ENCODE results near the gene LPCAT2. TPM values are rescaled to one million over a fixed set of nuclear protein-coding genes. Genes with fewer than 3 reads are reported as not detected.

LPCAT2 gene
- total and polyA plus RNA-seq, 2 of the 8 experiments (the other 6 are each of a cell fraction or from before 2014, with no cell fraction given): 2.2 to 10.6 TPM

DNA sequence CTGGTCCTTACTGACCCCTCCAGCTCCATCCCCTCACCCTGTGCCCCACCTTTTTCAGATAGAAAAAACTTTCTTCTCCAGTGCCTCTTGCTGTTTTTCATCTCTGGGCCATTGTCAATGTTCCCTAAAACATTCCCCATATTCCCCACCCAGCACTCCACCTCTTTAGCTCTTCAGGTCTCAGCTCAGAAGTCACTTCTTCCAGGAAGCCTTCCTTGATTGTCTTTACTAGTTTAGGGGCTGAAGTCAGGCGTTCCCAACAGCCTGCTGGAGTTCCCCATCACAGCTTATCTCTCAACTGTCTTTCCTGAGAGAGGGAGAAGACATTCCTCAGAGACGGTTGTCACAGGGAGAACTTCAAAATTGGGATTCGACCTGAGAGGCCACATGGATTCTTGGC is 31.1 kb upstream of the LPCAT2 start:
- DNase-seq (ENCODE audit: low read depth in 1 of 2, low spot score in 2 of 2): no peak
- no peak for TF ChIP-seq KDM4A (IDR thresholded peaks at IDR 0.05; ENCODE audit: low read depth, low read length, severe bottlenecking)
- no peak for TF ChIP-seq NRF1 (IDR thresholded peaks at IDR 0.05; ENCODE audit: low read depth, low read length)
- no peak for TF ChIP-seq RBBP5 (IDR thresholded peaks at IDR 0.05; ENCODE audit: borderline replicate concordance, low read depth, low read length)
- no peak for TF ChIP-seq NANOG (IDR thresholded peaks at IDR 0.05; ENCODE audit: insufficient read depth, low read depth, low read length, poor library complexity, severe bottlenecking)
- no peak for TF ChIP-seq CBX8 (IDR thresholded peaks at IDR 0.05; ENCODE audit: borderline replicate concordance, low read depth, low read length)
- no peak for TF ChIP-seq BCL11A (IDR thresholded peaks at IDR 0.05; ENCODE audit: low read depth in 2 of 2, low read length in 2 of 2)
- TF ChIP-seq, protein P1, sequence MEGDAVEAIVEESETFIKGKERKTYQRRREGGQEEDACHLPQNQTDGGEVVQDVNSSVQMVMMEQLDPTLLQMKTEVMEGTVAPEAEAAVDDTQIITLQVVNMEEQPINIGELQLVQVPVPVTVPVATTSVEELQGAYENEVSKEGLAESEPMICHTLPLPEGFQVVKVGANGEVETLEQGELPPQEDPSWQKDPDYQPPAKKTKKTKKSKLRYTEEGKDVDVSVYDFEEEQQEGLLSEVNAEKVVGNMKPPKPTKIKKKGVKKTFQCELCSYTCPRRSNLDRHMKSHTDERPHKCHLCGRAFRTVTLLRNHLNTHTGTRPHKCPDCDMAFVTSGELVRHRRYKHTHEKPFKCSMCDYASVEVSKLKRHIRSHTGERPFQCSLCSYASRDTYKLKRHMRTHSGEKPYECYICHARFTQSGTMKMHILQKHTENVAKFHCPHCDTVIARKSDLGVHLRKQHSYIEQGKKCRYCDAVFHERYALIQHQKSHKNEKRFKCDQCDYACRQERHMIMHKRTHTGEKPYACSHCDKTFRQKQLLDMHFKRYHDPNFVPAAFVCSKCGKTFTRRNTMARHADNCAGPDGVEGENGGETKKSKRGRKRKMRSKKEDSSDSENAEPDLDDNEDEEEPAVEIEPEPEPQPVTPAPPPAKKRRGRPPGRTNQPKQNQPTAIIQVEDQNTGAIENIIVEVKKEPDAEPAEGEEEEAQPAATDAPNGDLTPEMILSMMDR (IDR thresholded peaks at IDR 0.05; ENCODE audit: control extremely low read depth in 1 of 3, insufficient read depth in 1 of 3, low read depth in 1 of 3, low read length in 3 of 3): no peak
- TF ChIP-seq TBP (IDR thresholded peaks at IDR 0.05; ENCODE audit: low read depth, low read length): no peak
- TF ChIP-seq KDM5A (IDR thresholded peaks at IDR 0.05; ENCODE audit: low read length): no peak
- no peak for TF ChIP-seq TAF7 (optimal IDR thresholded peaks at IDR 0.05; ENCODE audit: borderline replicate concordance, low read depth, low read length)
- no peak for TF ChIP-seq EGR1 (IDR thresholded peaks at IDR 0.05; ENCODE audit: borderline replicate concordance, low read depth, low read length)

More for the DNA sequence above, 31.1 kb upstream of the LPCAT2 start:
- H3K23ac ChIP-seq (ENCODE audit: insufficient read length): no peak overlapping the region
- POLR2A ChIA-PET (ENCODE audit: partially characterized antibody): interaction anchor here (1.2 kb wide), 1 partner anchor 22 kb away, joined by 3 read pairs; no protein-coding TSS in a partner anchor
- FAIRE-seq: no peak
- 57% methylated on average over 3 of the region's 3 CpGs; no CpG with 5 or more reads in 1 of the 2 experiments for WGBS, 2 experiments (ENCODE audit: extremely low coverage in 1 of 2, insufficient coverage in 1 of 2, insufficient read length in 1 of 2, insufficient replicate concordance in 2 of 2, low coverage in 1 of 2, low lambda C conversion rate in 2 of 2, missing lambda C conversion rate in 1 of 2)
- no peak overlapping the region; the same call in 1 of the 2 replicates for H2BK5ac ChIP-seq (ENCODE audit: low read depth, low read length)
- peaks cover 15% of the 10 kb centered on the region for H3K23me2 ChIP-seq (ENCODE audit: low read depth, low read length)
- peak overlapping the region; percentile 23; the same call in 1 of the 2 replicates for H2BK12ac ChIP-seq (ENCODE audit: low read depth, low read length)
- no peaks in the 10 kb centered on the region; the same call in 1 of the 2 replicates for H3K79me1 ChIP-seq (ENCODE audit: low read depth, low read length)
- H4K91ac ChIP-seq (replicated peaks; ENCODE audit: insufficient read length, low read length): no peak overlapping the region
- H2BK15ac ChIP-seq (ENCODE audit: low read length): no peak overlapping the region
- CTCF ChIA-PET (ENCODE audit: partially characterized antibody): interaction anchor here (0.9 to 5.8 kb wide), 5 partner anchors 9 to 224 kb away, joined by 3 to 55 read pairs (median 3); partner anchors contain the start of gene SLC6A2
- no peaks in the 10 kb centered on the region for H3K9me3 ChIP-seq (ENCODE audit: insufficient read depth in 2 of 2, low read depth in 1 of 2, low read length in 1 of 2)
- no peak overlapping the region for H3K18ac ChIP-seq (ENCODE audit: extremely low read depth, low read length)
- H3K79me2 ChIP-seq (ENCODE audit: control insufficient read depth in 1 of 2, insufficient read depth in 2 of 2, low read length in 2 of 2): no peaks in the 10 kb centered on the region
- no peak overlapping the region for H3K27ac ChIP-seq (ENCODE audit: low read depth, low read length)
- H3K9ac ChIP-seq (replicated peaks in 1 of 4; ENCODE audit: extremely low read depth in 1 of 4, low read depth in 3 of 4, low read length in 3 of 4): no peak overlapping the region
- no peak overlapping the region for H2AK5ac ChIP-seq (ENCODE audit: low read depth, low read length)
- H3K4me3 ChIP-seq (ENCODE audit: extremely low read depth in 1 of 4, insufficient read depth in 2 of 4, low read depth in 3 of 4, low read length in 4 of 4): no peak overlapping the region
- H3K4ac ChIP-seq (replicated peaks; ENCODE audit: insufficient read length, low read depth, low read length): no peak overlapping the region
- no peak overlapping the region for H4K8ac ChIP-seq (ENCODE audit: extremely low read depth, insufficient read depth, low read length)
- H2BK120ac ChIP-seq (replicated peaks; ENCODE audit: low read depth, low read length): no peak overlapping the region
- no peak overlapping the region for H2BK20ac ChIP-seq (ENCODE audit: low read length)
- H3K36me3 ChIP-seq (ENCODE audit: control insufficient read depth in 2 of 4, insufficient read depth in 4 of 4, low read length in 3 of 4): no peaks in the 10 kb centered on the region; a peak in 1 of 8 replicates
- peaks cover 7 to 48% (median 31%) of the 10 kb centered on the region in 4 experiments for H3K27me3 ChIP-seq (replicated peaks in 1 of 4; ENCODE audit: control insufficient read depth in 3 of 4, extremely low read depth in 1 of 4, insufficient read depth in 3 of 4, low read length in 3 of 4)
- no peak overlapping the region for H3K14ac ChIP-seq (ENCODE audit: insufficient read length)
- no peak overlapping the region for H4K5ac ChIP-seq (ENCODE audit: insufficient read length, low read depth, low read length)
- H3K56ac ChIP-seq (replicated peaks; ENCODE audit: insufficient read length, low read depth, low read length): no peak overlapping the region
- H3K4me1 ChIP-seq (replicated peaks in 1 of 4; ENCODE audit: control insufficient read depth in 3 of 4, insufficient read depth in 4 of 4, low read length in 3 of 4): peaks cover 3 to 16% (median 9%) of the 10 kb centered on the region in 4 experiments
- no peak overlapping the region for H2AFZ ChIP-seq (ENCODE audit: low read length)
- peak overlapping the region in 1 of 2 experiments; percentile 91; a peak in 1 of 4 replicates for H3K4me2 ChIP-seq (ENCODE audit: insufficient read depth in 1 of 2, low read depth in 2 of 2, low read length in 2 of 2)
- peaks cover 0 to 3% of the 10 kb centered on the region in 2 experiments for H4K20me1 ChIP-seq (replicated peaks in 1 of 2; ENCODE audit: control insufficient read depth in 1 of 2, insufficient read depth in 2 of 2, low read length in 2 of 2)
